ENCODE results near the gene CDYL.

CDYL gene

DNA sequence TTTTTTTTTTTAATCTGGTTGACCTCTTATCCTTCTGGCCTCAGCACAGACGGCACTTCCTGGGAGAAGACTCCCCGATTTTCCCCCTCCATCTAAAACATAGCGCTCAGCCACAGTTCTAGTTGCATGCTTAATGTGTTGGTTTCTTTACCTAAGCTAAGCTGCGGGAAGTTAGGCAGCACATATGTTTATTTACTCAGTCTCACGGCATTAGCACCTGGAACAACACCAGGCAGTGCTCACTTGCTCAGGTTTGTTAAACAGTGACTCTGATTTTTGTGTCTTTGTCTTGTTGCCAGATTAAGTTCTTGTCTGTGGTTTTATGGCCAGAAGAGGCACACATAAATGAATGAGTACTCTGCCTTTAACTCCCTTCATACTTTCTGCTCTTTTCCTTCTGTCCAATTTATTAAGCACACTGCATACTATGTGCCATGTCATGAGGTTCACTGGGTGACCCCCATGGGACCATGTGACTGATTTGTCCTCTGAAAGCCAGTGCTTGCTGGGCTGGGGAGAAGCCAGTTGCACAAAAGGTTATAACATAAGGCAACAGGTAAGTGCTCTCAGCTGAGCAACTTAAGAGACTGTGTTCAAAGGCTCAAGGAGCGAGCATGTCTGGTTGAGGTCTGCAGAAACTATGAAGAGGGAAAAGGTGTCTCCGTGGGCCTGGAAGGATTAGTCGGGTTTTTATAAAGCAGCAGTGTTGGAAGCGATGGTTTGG, 134.0 kb downstream of the CDYL start:
- DNase-seq, result no peak

DNA sequence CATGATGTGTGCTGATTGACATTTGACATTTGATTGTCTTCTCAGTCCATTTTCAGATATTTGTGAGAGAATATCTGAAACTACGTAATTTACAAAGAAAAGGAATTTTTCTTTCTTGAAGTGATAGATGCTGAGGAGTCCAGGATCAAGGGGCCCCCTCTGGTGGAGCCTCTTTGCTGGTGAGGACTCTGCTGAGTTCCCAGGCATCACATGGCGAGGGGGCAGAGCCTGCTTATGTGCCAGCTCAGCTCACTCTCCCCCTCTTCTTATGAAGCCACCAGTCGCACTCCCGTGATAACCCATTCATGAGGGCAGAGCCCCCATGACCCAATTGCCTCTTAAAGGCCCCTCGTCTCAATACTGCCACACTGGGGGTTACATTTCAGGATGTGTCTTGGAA, 136.4 kb downstream of the CDYL start:
- no peak for DNase-seq

DNA sequence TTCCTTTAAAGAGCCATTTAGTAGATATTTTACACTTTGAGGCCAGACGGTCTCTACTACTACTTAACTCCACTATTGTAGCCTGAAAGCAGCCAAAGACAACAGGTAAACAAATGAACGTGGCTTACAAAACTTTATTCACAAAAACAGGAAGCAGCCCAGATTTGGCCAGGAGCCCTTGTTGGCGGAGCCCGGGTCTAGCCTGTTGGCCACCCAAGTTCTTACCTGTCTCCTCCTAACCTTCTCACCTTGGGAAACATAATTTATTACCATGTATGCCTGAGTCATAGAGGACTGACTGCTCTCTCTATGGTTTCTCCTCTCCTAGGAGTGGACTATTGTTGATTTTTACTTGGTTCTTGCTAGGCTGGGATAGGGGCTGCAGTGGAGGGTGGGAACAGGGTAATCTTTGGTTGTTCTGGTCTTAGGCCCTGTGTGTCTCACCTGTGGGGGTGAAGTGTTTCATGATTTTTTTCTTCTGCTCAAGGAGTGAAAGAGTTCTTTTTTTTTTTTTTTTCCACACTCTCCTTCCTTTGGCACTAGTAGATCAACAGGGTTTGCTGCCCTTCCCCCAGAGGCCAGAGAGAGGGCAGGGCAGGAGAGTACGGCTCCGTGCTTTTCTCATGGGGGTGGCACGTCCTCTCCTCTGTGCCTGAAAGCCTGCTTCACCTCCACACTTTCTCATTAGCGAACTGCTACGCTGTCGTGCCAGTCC, 137.7 kb downstream of the CDYL start:
- DNase-seq, result no peak

DNA sequence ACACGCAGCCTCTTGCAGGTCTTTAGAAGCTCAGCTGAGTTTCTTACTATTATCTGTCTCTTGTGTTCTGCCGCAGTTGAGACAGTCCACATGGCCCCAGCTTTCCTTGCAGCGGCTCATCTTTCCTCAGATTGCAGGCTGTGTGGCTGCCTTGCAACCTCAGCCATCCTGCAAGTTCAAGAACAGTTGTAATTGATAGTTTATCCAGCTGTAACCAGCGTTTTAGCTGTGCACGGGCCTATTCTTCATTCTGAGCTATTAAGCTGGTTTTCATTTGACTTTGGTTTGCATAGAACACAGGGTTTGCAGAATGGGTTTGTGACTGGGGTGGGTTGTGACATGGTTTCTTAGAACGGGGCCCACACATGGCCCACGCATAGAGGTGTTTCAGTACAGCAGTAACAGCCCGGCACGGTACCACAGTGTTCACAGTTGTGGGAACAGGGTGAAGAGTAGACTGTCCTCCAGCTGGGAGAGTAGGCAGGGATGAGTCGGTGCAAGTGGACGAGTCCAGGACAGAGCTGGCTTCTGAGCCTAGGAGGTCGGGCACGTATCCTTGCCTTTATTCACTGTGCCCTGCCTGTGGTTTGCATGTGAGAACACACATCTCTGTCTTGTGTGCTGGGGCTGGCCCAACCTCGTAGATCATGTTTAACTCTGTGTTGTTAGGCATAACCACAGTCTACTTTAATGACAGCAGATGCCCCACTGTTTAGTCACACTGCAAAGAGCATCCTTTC, 138.4 kb downstream of the CDYL start:
- DNase-seq, result no peak

DNA sequence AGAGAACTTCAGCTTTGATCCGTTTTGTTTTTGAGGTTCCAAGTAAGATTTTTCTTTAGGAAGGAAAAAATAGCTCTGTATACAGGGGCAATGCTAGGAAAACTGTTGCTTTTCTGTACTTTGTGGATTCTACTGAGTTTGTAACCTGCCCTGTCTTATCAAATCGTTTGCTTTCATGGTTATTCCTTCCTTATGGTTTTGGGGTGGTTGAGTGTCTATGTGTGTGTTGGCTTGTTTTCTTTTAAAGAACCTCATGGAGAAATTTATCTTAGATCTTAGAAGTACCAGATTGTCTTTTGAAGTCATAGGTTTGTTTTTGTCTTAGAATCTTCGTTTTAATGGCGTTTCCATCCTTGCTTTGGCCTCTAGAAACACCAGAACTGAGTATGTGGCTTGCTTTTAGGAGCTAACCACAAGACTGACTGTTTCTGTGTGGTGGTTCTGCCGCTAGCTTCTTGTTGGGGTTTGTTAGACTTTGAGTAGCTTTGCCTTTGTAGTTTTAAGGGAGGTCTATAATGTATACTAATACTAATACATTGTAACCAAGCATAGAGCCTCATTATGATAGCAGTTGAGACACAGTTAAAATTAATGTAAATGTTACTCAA, 140.9 kb downstream of the CDYL start:
- DNase-seq, result no peak

DNA sequence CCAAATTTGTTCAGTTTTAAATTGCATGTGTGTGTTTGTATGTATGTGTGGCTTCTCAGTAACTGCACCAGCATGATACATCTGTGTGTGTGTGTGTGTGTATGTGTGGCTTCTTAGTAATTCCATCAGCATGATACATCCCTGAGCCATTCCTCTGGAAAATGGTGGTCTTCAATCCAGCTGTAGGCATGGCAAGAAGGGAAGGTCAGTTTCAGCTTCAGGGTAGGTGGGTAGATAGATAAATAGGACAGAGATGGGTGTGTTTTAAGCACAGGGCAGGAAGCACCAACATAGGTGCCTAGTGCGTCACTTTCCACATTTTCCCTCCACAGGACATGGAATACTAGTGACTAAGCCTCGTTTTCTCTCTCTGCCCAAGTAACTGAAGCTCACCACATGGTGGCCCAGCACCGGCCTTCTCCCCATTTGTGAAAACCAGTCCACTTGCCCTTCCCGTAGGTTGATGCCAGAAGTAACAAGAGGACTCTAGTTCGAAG, 144.8 kb downstream of the CDYL start:
- no peak for DNase-seq

DNA sequence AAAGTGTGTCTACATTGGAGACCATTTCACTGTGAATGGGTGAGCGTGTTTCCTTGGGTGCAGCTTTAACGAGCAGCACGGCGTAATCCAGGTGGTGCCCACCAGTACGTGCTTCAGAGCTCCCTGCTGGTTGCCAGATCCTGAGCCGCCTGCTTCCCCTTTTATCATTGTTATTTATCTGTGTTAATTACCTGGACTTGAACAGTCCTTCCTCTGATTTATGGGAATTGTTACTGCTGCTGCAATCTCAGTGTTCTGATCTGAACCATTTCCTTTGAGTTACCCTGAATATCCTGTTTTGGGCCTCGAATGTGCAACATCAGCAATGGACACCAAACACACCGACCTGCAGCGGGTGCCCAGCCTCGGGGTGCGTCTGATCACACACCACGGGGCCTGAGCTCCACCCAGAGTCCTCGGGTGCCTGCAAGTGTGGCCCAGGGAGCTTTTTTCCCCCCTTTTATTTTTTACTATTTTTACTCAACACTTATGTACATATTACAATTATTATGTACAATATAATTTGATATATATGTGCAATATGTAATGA, 146.4 kb downstream of the CDYL start:
- no peak for DNase-seq

DNA sequence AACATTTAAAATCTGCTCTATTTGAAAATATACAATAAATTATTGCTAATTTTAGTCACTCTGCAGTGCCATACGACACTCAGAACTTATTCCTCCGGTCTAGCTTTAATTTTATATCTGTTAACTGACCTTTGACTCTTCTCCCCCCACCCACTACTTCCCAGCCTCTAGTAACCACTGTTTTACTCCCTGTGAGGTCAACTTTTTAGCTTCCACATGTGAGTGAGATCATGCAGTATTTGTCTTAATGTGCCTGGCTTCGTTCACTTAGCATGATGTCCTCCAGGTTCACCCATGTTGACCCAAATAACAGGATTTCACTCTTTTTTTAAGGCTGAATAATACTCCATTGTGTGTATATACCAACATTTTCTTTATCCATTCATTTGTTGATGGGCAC, 146.9 kb downstream of the CDYL start:
- no peak for DNase-seq

DNA sequence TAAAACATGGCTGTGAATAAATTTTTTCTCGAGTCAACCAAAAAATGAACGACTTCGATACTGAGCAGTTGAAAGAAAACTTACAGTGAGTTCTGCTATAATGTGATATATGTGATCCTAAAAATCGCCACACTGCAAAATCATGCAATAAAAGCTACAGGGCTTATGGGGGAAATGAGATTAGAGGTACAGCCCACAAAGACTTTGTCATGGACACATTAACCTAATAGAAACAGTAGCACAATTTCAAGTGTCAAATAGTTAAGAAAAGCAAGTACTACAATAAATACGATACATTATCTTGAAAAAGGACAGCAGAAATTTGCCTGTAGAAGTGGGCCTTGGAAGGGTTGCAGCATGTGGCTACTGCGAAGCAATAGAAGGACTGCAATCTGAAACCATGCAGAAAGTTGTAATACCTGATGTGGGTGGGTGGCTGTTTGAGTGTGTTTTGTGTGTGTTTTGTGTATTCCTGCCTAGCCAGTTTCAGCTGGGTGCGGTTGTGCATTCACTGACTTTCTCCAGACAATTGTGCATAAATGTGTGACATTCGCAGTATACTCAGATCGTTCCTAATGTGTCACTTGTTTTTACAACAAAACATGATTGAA, 148.6 kb downstream of the CDYL start:
- DNase-seq, result no peak

DNA sequence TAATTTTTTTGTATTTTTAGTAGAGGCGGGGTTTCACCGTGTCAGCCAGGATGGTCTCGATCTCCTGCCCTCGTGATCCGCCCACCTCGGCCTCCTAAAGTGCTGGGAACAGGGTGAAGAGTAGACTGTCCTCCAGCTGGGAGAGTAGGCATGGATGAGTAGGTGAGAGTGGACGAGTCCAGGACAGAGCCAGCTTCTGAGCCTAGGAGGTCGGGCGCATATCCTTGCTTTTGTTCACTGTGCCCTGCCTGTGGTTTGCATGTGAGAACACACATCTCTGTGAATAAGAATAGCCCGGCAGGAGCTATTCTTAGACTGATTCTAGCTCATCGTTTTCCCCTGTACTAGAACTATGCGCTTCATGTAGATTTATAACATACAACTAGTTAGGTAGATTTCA, 149.4 kb downstream of the CDYL start:
- no peak for DNase-seq

DNA sequence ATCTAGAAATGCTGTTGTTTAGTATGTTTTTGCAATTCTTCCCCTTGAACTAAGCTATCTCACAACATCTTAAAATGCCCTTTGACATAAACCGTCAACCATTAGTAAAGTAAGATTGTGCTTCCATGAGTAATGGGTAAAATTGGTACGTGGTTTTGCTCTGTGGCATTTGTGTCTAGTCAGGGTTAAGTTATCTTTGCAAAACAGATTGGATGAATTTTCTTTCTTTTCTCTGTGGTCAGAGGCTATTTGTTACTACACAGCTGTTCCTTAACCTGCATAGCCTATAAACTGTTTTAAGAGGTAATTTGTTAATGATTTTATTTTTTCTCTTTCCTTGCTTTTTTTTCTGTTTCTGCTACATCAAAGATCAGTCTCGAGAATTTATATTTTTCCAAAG, 152.2 kb downstream of the CDYL start:
- DNase-seq, result no peak

DNA sequence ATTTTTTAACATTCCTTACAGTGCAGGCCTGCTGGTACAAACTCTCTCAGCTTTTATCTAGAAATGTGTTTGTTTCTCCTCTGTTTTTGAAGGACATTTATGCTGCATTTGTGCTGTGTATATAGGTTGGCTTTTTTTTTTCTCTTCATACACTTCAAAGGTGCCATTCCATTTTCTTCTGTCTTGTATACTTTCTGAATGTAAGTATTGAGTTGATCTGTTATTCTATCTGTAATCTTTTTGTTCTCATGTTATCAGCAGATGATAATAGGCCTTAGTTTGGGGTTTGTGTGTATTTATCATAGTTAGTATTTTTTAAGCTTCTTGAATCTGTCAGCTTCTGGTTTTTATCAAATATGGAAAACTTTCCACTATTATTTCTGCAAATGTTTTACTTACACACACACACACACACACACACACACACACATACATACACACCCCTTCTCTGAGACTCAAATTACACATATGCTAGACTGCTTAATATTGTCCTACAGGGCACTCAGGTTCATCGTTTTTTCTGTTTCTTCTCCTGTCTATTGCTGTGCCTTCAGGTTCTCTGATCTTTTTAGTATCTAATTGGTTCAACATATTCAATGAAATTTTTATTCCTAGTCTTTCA, 153.0 kb downstream of the CDYL start:
- DNase-seq, result no peak

DNA sequence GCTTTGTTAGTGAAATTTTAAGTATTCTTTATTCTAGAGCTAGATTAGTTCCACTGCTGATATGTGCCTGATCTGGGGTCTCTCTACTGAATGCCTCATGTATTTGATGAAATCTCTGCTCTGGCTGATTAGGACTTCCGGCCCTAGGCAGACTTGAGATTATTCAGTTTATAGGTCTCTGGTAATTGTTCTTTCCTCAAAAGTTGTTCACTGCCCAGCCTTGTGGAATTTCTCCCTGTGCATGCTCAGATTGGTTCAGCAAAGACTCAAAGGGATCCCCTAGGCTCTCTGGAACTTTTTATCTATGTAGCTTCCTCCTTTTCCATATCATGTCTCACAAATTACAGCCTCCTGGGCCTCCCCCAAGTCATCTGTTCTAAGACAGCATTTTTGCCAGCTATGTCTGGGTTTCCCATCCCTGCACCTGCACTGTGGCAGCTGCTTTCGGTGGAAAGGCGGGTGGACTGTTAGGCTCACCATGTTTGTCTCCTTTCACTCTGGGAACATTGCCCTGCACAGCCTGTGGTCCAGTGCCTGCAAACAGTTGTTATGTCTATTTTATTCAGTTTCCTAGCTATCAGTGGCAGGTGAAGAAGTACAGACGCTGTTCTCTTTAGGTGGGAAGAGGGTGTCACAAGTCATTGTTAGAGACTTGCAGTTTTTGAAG, 154.0 kb downstream of the CDYL start:
- DNase-seq, result no peak

DNA sequence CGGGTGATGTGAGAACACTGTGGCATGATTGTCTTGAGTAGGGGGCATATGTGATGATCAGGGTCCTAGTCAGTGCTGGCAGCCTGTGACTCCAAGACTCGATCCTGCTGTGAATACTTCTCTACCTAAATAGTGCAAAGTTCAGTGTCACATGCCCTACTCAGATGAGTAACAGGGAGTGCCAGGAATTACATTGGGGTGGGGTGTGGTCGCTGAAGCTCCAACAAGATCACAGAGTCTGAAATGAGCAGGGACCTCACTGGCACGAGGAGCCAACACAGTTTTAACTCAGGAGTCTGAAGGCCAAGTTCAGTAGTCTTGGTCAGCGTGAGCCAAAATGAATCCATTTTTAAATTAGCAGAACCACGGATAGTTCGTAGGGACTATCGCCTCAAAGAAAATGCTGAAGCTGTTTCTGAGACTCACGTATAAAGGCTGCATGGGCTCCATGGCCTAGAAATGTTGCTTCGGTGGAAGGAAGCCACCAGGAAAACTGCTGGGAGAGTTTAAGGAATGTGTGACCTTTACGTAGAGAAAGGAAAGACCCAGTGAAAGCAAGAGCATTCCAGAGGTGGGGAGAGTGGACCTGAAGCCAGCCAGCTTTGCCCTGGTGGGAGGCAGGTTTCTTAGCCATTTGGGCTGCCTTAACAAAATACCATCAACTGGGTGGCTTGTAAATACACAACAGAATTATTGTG, 155.5 kb downstream of the CDYL start:
- no peak for DNase-seq

DNA sequence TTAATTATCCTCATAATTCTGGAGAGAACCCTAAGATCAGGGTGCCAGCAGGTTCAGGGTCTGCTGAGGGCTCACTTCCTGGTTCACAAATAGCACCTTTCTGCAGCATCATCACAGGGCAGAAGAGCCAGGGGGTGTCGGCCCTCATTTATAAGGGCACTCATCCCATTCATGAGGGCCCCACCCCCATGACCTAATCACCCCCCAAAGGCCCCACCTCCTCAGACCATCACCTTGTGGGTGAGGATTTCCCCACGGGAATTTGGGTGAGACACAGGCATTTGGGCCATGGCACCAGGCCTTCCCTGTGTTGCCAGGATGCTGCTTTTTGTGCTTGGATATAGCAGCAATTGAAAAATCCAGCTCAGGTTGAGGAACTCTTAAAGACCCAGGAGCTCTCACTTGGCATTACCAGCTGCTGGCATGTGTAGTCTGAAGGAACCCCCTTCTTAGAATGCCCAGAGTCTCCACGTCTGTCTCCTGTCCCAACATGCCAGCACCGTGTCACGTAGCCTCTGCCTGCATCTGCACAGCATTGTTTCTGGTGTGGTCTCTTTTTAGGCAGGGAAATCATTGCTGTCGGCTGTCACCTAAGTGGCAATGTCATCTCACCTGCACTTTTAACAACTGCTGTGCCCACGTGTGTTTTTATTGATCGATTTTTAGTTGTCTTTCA, 156.2 kb downstream of the CDYL start:
- DNase-seq, result no peak

DNA sequence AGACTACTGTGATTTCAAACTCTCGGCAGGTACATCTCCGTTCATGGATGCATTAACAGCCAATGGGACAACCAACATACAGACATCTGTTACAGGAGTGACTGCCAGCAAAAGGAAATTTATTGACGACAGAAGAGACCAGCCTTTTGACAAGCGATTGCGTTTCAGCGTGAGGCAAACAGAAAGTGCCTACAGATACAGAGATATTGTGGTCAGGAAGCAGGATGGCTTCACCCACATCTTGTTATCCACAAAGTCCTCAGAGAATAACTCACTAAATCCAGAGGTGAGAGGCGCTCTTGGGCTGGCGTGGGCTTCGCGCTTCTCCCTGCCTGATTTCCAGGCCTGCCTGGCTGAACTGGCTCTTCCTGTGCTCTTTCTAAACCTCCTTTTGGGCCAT, 159.3 kb downstream of the CDYL start:
- DNase-seq, result peak; percentile 22

DNA sequence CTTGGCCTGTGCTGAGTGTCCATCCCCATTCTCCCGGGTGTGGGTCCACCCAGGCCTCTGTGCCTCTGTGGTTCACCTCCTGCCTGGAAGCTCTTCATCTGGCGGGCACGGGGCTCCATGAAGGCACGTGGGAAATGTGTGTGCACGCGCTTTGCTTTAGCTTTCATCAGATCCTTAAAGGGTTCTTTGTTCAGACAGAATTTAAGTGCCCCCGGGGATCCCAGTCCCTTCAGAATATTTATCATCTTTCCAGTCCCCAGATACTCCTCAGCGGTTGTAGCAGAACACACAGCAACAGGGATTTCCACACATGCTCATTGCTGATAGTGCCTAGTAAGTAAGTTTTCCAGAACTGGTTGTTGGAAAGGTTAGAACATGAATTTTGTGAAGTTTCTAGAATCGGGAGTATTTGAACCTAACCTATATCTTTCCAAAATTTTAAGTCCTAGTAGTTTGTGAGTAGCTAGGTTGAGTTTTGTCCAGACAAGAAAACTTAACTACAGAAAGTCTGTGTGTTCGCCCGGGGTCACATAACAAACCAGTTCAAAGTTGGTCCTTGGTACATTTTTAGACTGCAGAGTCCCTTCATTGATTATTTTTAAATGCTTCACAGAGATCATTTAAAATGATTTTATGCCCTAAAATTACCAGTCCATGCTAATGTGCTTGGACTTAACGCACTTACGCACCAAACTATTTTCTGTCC, 159.9 kb downstream of the CDYL start:
- DNase-seq, result no peak

DNA sequence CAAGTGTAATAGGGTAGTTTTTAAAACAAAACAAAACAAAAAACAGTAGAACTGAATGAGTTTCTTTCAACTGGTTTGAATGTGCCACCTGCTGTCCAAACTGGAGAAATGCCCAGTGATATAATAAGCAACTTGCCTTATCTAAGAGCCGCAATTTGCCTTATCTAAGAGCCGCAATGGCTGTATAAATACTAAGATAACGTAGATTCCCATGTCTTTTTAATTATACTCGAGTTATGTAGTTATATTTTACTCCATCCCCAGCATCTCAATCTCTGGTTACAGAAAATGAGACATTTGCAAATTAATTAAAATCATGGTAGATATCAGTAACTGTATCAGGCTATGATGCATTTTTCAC, 160.5 kb downstream of the CDYL start:
- DNase-seq, result no peak

DNA sequence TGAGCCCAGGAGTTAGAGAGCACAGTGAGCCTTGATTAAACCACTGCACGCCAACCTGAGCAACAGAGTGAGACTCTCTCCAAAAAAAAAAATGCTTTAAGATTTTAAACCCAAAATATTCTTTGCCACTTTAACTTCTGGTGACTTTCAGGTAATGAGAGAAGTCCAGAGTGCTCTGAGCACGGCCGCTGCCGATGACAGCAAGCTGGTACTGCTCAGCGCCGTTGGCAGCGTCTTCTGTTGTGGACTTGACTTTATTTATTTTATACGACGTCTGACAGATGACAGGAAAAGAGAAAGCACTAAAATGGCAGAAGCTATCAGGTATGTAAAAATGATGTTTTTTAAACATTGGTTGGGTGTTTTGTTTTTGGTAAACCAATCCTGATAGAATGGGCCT, 161.2 kb downstream of the CDYL start:
- no peak for DNase-seq

DNA sequence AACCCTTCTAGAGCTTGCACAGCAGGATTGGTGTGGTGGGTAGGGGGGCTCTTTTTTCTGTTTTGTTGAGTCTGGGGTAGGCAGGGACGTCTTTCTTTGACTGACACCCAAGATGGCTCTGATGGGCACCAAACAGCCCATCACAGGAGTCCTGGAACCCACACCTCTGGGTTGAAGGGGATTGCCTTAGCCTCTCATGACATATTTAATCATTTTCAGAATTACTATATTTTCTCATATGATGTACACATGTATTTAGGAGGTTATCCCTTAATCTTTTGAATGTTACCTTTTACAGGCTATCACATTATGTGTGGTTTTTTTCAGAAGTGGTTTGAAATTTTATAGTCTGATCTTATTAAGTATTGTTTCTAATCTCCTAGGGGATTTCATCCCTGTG, 163.0 kb downstream of the CDYL start:
- no peak for DNase-seq

All from activated naive CD4-positive, alpha-beta T cell treated with Interleukin-2 at 50 U/mL for 16 hours (primary cell).